GM12878 (cell line): ENCODE measurements around the gene TINCR. TPM values are rescaled to one million over a fixed set of nuclear protein-coding genes. Genes with fewer than 3 reads are reported as not detected.

Experiments
- ATAC-seq: fragments of 200-7000 bp; cut with Tn5 transposase; 3 replicates; pipeline ENCODE4 v1.9.1; 2020; ENCODE audit warnings: mild to moderate bottlenecking, moderate library complexity
- BruUV-seq: library from RNA; stranded (reverse); fragments of 400-500 nt; replicated peaks from 2 replicates; lab custom pipeline; 2021; lab: Mats Ljungman, UMichigan
- CTCF ChIA-PET: fragments of 300-600 bp; sonication (Branson Sonifier 250); formaldehyde crosslinking; extraction: SDS; loops from one replicate; lab custom pipeline; 2021; ENCODE audit warnings: inconsistent platforms; lab: Yijun Ruan, JAX
- POLR2A ChIA-PET: fragments of 350-600 bp; formaldehyde crosslinking; extraction: SDS; loops from one replicate; lab custom pipeline; 2021; ENCODE audit warnings: inconsistent platforms; lab: Charles Lee
- RAD21 ChIA-PET: fragments of 300-600 bp; sonication (Branson Sonifier 250); formaldehyde crosslinking; loops from one replicate; lab custom pipeline; 2023; ENCODE audit warnings: antibody characterized with exemption; ENCODE audit not compliant: unreplicated experiment; lab: Charles Lee
- SMC1A ChIA-PET: fragments of 300-600 bp; sonication (Branson Sonifier 250); formaldehyde crosslinking; loops from one replicate; lab custom pipeline; 2023; ENCODE audit not compliant: unreplicated experiment, uncharacterized antibody; lab: Charles Lee
- DNase-seq: peaks from one replicate; pipeline ENCODE4 v3.0.0-alpha.2; 2011; ENCODE audit warnings: low read depth, low spot score
- FAIRE-seq: peaks from 3 replicates; lab custom pipeline; 2011; peaks lifted over from hg19 to GRCh38; lab: Jason Lieb, UNC
- H2AFZ ChIP-seq: 2 replicates; pipeline ENCODE4 v1.6.0; 2011; ENCODE audit warnings: low read depth, low read length, control low read depth; ENCODE audit not compliant: control insufficient read depth
- H3K27ac ChIP-seq: 2 replicates; pipeline ENCODE4 v1.5.1; 2011; ENCODE audit warnings: control low read depth; ENCODE audit not compliant: control insufficient read depth, insufficient read depth
- H3K27me3 ChIP-seq, 2 experiments: replicated peaks in 1 of 2; 2 replicates each; pipeline versions ENCODE4 v1.6.0 to v1.6.1; 2011; ENCODE audit warnings: low read length in 1 of 2; ENCODE audit not compliant: control insufficient read depth in 2 of 2, insufficient read depth in 2 of 2
- H3K36me3 ChIP-seq, 2 experiments: 2 replicates each; pipeline ENCODE4 v1.5.1; 2011; ENCODE audit warnings: low read length in 1 of 2; ENCODE audit not compliant: control insufficient read depth in 2 of 2, insufficient read depth in 2 of 2
- H3K4me1 ChIP-seq: 2 replicates; pipeline ENCODE4 v1.6.1; 2011; ENCODE audit warnings: mild to moderate bottlenecking, low read length, moderate library complexity, mixed read lengths; ENCODE audit not compliant: control insufficient read depth, insufficient read depth
- H3K4me2 ChIP-seq: 2 replicates; pipeline ENCODE4 v1.6.0; 2011; ENCODE audit warnings: control low read depth; ENCODE audit not compliant: control insufficient read depth, insufficient read depth
- H3K4me3 ChIP-seq: fragments of 200-600 bp; sonication (generic); 2 replicates; pipeline ENCODE4 v1.5.1; 2016
- H3K79me2 ChIP-seq: 2 replicates; pipeline ENCODE4 v1.6.0; 2011; ENCODE audit warnings: low read length; ENCODE audit not compliant: control insufficient read depth, insufficient read depth
- H3K9ac ChIP-seq: 2 replicates; pipeline ENCODE4 v1.8.0; 2011; ENCODE audit warnings: low read length, control low read depth, mixed read lengths; ENCODE audit not compliant: control insufficient read depth, insufficient read depth
- H3K9me3 ChIP-seq: replicated peaks from 3 replicates; pipeline ENCODE4 v1.5.1; 2011; ENCODE audit warnings: mild to moderate bottlenecking, low read length; ENCODE audit not compliant: control insufficient read depth, insufficient read depth
- H4K20me1 ChIP-seq: 2 replicates; pipeline ENCODE4 v1.6.0; 2011; ENCODE audit not compliant: control insufficient read depth, insufficient read depth
- FOXM1 ChIP-seq: IDR thresholded peaks from 2 replicates; pipeline ENCODE4 v1.6.1; 2012; ENCODE audit warnings: low read depth, mild to moderate bottlenecking, inconsistent platforms, low read length, moderate library complexity
- LARP7 ChIP-seq: fragments of 450-650 bp; IDR thresholded peaks from 2 replicates; pipeline ENCODE4 v1.6.1; 2017; ENCODE audit warnings: mild to moderate bottlenecking
- POLR2A ChIP-seq: IDR thresholded peaks from 2 replicates; pipeline ENCODE4 v1.6.1; 2011; ENCODE audit warnings: low read depth, mild to moderate bottlenecking, low read length
- SMARCA5 ChIP-seq: fragments of 450-650 bp; IDR thresholded peaks from 2 replicates; pipeline ENCODE4 v1.6.1; 2017; ENCODE audit warnings: mild to moderate bottlenecking
- SRF ChIP-seq, 2 experiments: IDR thresholded peaks; 2 replicates each; pipeline ENCODE4 v1.6.1; 2011; ENCODE audit warnings: low read depth in 2 of 2, low read length in 2 of 2, mild to moderate bottlenecking in 1 of 2, moderate library complexity in 1 of 2
- TCF7 ChIP-seq: IDR thresholded peaks from 2 replicates; pipeline ENCODE4 v1.6.1; 2014; ENCODE audit warnings: antibody characterized with exemption, borderline replicate concordance
- ZNF384 ChIP-seq: IDR thresholded peaks from 2 replicates; pipeline ENCODE4 v1.6.1; 2012; ENCODE audit warnings: low read depth, mild to moderate bottlenecking, low read length, improper control_type of control experiment, borderline replicate concordance
- WGBS: methylation state at CpG from one replicate; pipeline ENCODE4 v1.1.6; 2016; ENCODE audit warnings: low lambda C conversion rate; ENCODE audit not compliant: insufficient replicate concordance, insufficient coverage; ENCODE audit errors: missing lambda C conversion rate; 5-methylcytosine and 5-hydroxymethylcytosine counted together
- in situ Hi-C: fragments of 300-500 bp; cut with MboI; formaldehyde crosslinking; loops from 9 replicates; pipeline ENCODE4 v1.14.3; 2018; ENCODE audit warnings: mixed read lengths
- intact Hi-C: fragments of 100-400 bp; cut with micrococcal nuclease; formaldehyde crosslinking; loops from one replicate; pipeline ENCODE4 v1.14.2; 2022; ENCODE audit not compliant: unreplicated experiment
- polyA plus RNA-seq, 11 experiments: library from polyadenylated mRNA; depleted of rRNA in 4 of 11; unstranded in 6 of 11; stranded (reverse) in 5 of 11; fragments of >200 nt; fragmentation: Nextera tagmentation in 4 of 11; fragmentation: Illumina TruSeq in 1 of 11; extraction: Ambion mirVana in 4 of 11; extraction: Trizol in 1 of 11; gene quantifications; 1 replicate in 1 of 11; 2 replicates in 10 of 11; pipeline versions ENCODE4 v1.2.1 to v1.2.3, GENCODE V29; 2011 to 2016; ENCODE audit warnings: inconsistent platforms in 2 of 11, missing spikeins in 2 of 11, low read depth in 1 of 11
- total RNA-seq, 4 experiments: library from RNA; depleted of rRNA in 3 of 4; stranded (reverse); fragments of >200 nt in 3 of 4; fragmentation: Illumina TruSeq in 1 of 4; extraction: Trizol in 1 of 4; gene quantifications; 2 replicates each; pipeline versions ENCODE4 v1.2.1 to v1.2.3, GENCODE V29; 2013 to 2021
- TF ChIP-seq, protein P1 (sequence below): fragments of 450-650 bp; IDR thresholded peaks from 2 replicates; pipeline ENCODE4 v1.6.1; 2017; ENCODE audit warnings: antibody characterized with exemption, mild to moderate bottlenecking, moderate library complexity
- TF ChIP-seq, protein P2 (sequence below): IDR thresholded peaks from 2 replicates; pipeline ENCODE4 v1.6.1; 2011; ENCODE audit warnings: mild to moderate bottlenecking, low read depth, low read length, moderate library complexity; ENCODE audit not compliant: insufficient replicate concordance

Gene TINCR
- total and polyA plus RNA-seq, 10 of the 15 experiments (the other 5 are each of a cell fraction or from before 2014, with no cell fraction given), result 0.02 to 0.36 (median 0.06) TPM; not detected in 3

DNA sequence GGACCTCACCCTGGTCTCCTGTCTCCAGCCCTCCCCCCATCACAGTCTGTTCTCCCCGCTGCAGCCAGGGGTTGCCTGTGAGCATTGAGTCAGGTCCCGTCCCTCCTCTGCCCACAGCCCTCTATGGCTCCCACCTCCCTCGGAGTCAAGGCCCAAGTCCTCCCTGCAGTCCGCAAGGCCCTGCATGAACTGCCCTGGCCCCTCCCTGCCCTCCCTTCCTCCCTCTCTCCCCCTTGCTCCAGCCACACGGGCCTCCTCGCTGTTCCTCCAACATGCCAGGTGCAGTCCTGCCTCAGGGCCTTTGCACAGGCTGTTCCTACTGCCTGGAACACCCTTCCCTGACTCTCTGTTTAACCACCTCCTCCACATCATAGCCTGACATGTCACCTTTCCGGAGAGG, 2.8 kb downstream of the TINCR start (continued):
- TF ChIP-seq, protein P1, sequence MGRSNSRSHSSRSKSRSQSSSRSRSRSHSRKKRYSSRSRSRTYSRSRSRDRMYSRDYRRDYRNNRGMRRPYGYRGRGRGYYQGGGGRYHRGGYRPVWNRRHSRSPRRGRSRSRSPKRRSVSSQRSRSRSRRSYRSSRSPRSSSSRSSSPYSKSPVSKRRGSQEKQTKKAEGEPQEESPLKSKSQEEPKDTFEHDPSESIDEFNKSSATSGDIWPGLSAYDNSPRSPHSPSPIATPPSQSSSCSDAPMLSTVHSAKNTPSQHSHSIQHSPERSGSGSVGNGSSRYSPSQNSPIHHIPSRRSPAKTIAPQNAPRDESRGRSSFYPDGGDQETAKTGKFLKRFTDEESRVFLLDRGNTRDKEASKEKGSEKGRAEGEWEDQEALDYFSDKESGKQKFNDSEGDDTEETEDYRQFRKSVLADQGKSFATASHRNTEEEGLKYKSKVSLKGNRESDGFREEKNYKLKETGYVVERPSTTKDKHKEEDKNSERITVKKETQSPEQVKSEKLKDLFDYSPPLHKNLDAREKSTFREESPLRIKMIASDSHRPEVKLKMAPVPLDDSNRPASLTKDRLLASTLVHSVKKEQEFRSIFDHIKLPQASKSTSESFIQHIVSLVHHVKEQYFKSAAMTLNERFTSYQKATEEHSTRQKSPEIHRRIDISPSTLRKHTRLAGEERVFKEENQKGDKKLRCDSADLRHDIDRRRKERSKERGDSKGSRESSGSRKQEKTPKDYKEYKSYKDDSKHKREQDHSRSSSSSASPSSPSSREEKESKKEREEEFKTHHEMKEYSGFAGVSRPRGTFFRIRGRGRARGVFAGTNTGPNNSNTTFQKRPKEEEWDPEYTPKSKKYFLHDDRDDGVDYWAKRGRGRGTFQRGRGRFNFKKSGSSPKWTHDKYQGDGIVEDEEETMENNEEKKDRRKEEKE, result no peak
- TF ChIP-seq, protein P2, sequence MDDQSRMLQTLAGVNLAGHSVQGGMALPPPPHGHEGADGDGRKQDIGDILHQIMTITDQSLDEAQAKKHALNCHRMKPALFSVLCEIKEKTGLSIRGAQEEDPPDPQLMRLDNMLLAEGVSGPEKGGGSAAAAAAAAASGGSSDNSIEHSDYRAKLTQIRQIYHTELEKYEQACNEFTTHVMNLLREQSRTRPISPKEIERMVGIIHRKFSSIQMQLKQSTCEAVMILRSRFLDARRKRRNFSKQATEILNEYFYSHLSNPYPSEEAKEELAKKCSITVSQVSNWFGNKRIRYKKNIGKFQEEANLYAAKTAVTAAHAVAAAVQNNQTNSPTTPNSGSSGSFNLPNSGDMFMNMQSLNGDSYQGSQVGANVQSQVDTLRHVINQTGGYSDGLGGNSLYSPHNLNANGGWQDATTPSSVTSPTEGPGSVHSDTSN, result no peak
- TF ChIP-seq TCF7, result no peak
- no peak for TF ChIP-seq SRF (IDR thresholded peaks at IDR 0.05; ENCODE audit: low read depth in 2 of 2, low read length in 2 of 2)
- TF ChIP-seq FOXM1, result no peak
- TF ChIP-seq POLR2A, result no peak

DNA sequence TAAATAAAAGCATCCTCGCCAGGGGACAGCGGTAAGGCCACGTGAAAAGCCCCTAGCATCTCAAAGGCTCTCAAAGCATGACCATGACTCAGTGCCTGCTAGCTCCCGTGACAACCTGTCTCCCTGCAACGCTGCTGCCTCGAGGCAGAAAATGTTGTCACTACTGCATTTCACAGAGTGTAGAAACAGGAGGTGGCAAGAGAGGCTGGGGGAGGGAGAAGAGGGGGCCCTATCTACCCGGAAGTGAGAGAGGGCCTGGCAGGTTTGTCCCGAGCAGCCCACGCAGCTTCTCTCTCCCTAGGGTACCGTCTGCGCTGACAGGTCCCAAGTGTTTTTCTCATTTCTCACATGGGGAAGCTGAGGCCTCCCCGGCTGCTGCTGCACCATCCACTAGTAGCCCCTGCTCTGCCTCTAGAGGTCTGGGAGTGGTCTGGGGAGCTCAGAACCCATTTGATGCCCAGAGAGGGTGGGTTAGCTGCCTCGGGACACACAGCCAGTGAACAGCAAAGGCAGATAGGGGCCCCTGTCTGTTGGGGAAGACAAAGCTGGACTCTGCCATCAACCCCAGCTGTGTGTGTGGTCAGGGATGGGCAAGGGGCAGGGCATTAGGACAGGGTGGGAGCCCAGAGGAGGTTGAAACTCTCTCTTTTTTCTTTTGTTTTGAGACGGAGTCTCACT, 3.7 kb downstream of the TINCR start:
- Histone ChIP-seq H3K9me3 (no peaks in the 10 kb centered on the region; the same call in 2 of the 3 replicates), H3K27me3 (no peaks in the 10 kb centered on the region; a peak in 1 of 4 replicates), H3K27ac (no peak overlapping the region), H3K4me2 (no peak overlapping the region), H4K20me1 (no peaks in the 10 kb centered on the region), H2AFZ (no peak overlapping the region), H3K36me3 (no peaks in the 10 kb centered on the region), H3K79me2 (no peaks in the 10 kb centered on the region), H3K4me3 (no peak overlapping the region), H3K4me1 (no peaks in the 10 kb centered on the region), H3K9ac (no peak overlapping the region)
- FAIRE-seq (no peak), DNase-seq (no peak), ATAC-seq (peak; percentile 32)
- POLR2A ChIA-PET, result no interaction called here
- in situ Hi-C loops, result no loop called here
- CTCF ChIA-PET, result interaction anchor here (0.8 kb wide), 1 partner anchor 16 kb away, joined by 3 read pairs; no protein-coding TSS in a partner anchor
- SMC1A ChIA-PET, result interaction anchor here (1.2 kb wide), 1 partner anchor 16 kb away, joined by 4 read pairs; no protein-coding TSS in a partner anchor
- TF ChIP-seq SMARCA5 (0 out of 2 replicates have a peak, but pooled peaks have one; percentile 48), LARP7 (no peak), ZNF384 (no peak)
- intact Hi-C loops, result no loop called here
- BruUV-seq, result no TSS peak
- RAD21 ChIA-PET, result no interaction called here
- WGBS, result 2% methylated on average over 14 of the region's 14 CpGs
